HepG2 (cell line): ENCODE data around the gene ALB. TPM values are rescaled to one million over a fixed set of nuclear protein-coding genes. Genes with fewer than 3 reads are reported as not detected.

Experiments
- AHR ChIP-seq: IDR thresholded peaks from 2 replicates; pipeline ENCODE4 v1.6.1; 2018; ENCODE audit warnings: missing genetic modification reagents, missing compliant biosample characterization
- ASH2L ChIP-seq: fragments of 300-600, 200-600 bp; sonication (generic); IDR thresholded peaks from 2 replicates; pipeline ENCODE4 v1.7.0; 2017; ENCODE audit warnings: low read depth, mild to moderate bottlenecking, moderate library complexity, mixed read lengths, low read length; ENCODE audit not compliant: insufficient read length
- BHLHE40 ChIP-seq: IDR thresholded peaks from 2 replicates; pipeline ENCODE4 v1.6.1; 2011; ENCODE audit warnings: low read length, improper control_type of control experiment
- BRD4 ChIP-seq: sonication (generic); formaldehyde crosslinking; IDR thresholded peaks from 2 replicates; pipeline ENCODE4 v1.4.0; 2020; ENCODE audit warnings: missing genetic modification reagents
- CHCHD3 ChIP-seq: sonication (generic); formaldehyde crosslinking; IDR thresholded peaks from 2 replicates; pipeline ENCODE4 v1.8.0; 2022; ENCODE audit warnings: mild to moderate bottlenecking, missing genetic modification reagents, moderate library complexity
- DNMT3B ChIP-seq: conservative IDR thresholded peaks from 2 replicates; pipeline ENCODE4 v1.6.1; 2016; ENCODE audit warnings: missing biosample characterization, control low read depth
- E2F2 ChIP-seq: sonication (generic); formaldehyde crosslinking; IDR thresholded peaks from 2 replicates; pipeline ENCODE4 v1.4.0; 2020; ENCODE audit warnings: missing genetic modification reagents, borderline replicate concordance
- ESRRA ChIP-seq: sonication (generic); formaldehyde crosslinking; IDR thresholded peaks from 2 replicates; pipeline ENCODE4 v1.5.1; 2020; ENCODE audit warnings: mild to moderate bottlenecking, low read depth, missing genetic modification reagents
- ETV6 ChIP-seq: sonication (generic); formaldehyde crosslinking; conservative IDR thresholded peaks from 2 replicates; pipeline ENCODE4 v1.4.0; 2020; ENCODE audit warnings: missing genetic modification reagents
- GABPB1 ChIP-seq: IDR thresholded peaks from 2 replicates; pipeline ENCODE4 v1.6.1; 2016; ENCODE audit warnings: mild to moderate bottlenecking, missing genetic modification reagents, moderate library complexity, missing compliant biosample characterization
- GPN1 ChIP-seq: sonication (generic); formaldehyde crosslinking; IDR thresholded peaks from 2 replicates; pipeline ENCODE4 v1.5.1; 2020; ENCODE audit warnings: missing genetic modification reagents, borderline replicate concordance
- IRF9 ChIP-seq: sonication (generic); formaldehyde crosslinking; IDR thresholded peaks from 2 replicates; pipeline ENCODE4 v1.8.0; 2022; ENCODE audit warnings: missing genetic modification reagents, mild to moderate bottlenecking, borderline replicate concordance
- MTF2 ChIP-seq: sonication (generic); formaldehyde crosslinking; IDR thresholded peaks from 2 replicates; pipeline ENCODE4 v1.5.0; 2020; ENCODE audit warnings: missing genetic modification reagents, borderline replicate concordance
- NBN ChIP-seq: fragments of 450-650 bp; conservative IDR thresholded peaks from 2 replicates; pipeline ENCODE4 v1.6.1; 2017
- NR2C2 ChIP-seq: sonication (generic); formaldehyde crosslinking; IDR thresholded peaks from 2 replicates; pipeline ENCODE4 v1.4.0; 2020; ENCODE audit warnings: missing genetic modification reagents, mild to moderate bottlenecking, moderate library complexity, borderline replicate concordance
- NR3C1 ChIP-seq: sonication (generic); formaldehyde crosslinking; IDR thresholded peaks from 2 replicates; pipeline ENCODE4 v1.4.0; 2020; ENCODE audit warnings: missing genetic modification reagents
- PLRG1 ChIP-seq: fragments of 450-650 bp; conservative IDR thresholded peaks from 2 replicates; pipeline ENCODE4 v1.6.1; 2016
- PRDM10 ChIP-seq: sonication (generic); formaldehyde crosslinking; IDR thresholded peaks from 2 replicates; pipeline ENCODE4 v1.4.0; 2020; ENCODE audit warnings: low read depth, missing genetic modification reagents
- SIN3B ChIP-seq: fragments of 150-350 bp; IDR thresholded peaks from 2 replicates; pipeline ENCODE4 v1.6.1; 2014; ENCODE audit warnings: low read length
- SMARCE1 ChIP-seq: fragments of 450-650 bp; IDR thresholded peaks from 2 replicates; pipeline ENCODE4 v1.6.1; 2017; ENCODE audit warnings: borderline replicate concordance
- SP140L ChIP-seq: sonication (generic); formaldehyde crosslinking; IDR thresholded peaks from 2 replicates; pipeline ENCODE4 v1.4.0; 2020; ENCODE audit warnings: missing genetic modification reagents, borderline replicate concordance
- ZEB1 ChIP-seq: IDR thresholded peaks from 2 replicates; pipeline ENCODE4 v1.6.1; 2012; ENCODE audit warnings: mild to moderate bottlenecking, low read depth, inconsistent platforms; ENCODE audit not compliant: insufficient replicate concordance
- ZNF121 ChIP-seq: sonication (generic); formaldehyde crosslinking; IDR thresholded peaks from 2 replicates; pipeline ENCODE4 v1.5.0; 2020; ENCODE audit warnings: mild to moderate bottlenecking, missing genetic modification reagents
- ZNF17 ChIP-seq: sonication (generic); formaldehyde crosslinking; IDR thresholded peaks from 2 replicates; pipeline ENCODE4 v1.5.0; 2020; ENCODE audit warnings: mild to moderate bottlenecking, missing genetic modification reagents
- ZNF382 ChIP-seq: sonication (generic); formaldehyde crosslinking; IDR thresholded peaks from 2 replicates; pipeline ENCODE4 v1.5.0; 2020; ENCODE audit warnings: missing genetic modification reagents, mild to moderate bottlenecking, borderline replicate concordance
- ZNF563 ChIP-seq: sonication (generic); formaldehyde crosslinking; IDR thresholded peaks from 2 replicates; pipeline ENCODE4 v1.8.0; 2022; ENCODE audit warnings: mild to moderate bottlenecking, moderate library complexity, missing genetic modification reagents
- ZNF629 ChIP-seq: sonication (generic); formaldehyde crosslinking; conservative IDR thresholded peaks from 2 replicates; pipeline ENCODE4 v1.5.0; 2020; ENCODE audit warnings: missing genetic modification reagents
- polyA plus RNA-seq, 8 experiments: library from polyadenylated mRNA; depleted of rRNA in 3 of 8; stranded (reverse) in 7 of 8; unstranded in 1 of 8; fragments of >200 nt; fragmentation: Illumina TruSeq in 4 of 8; extraction: Trizol in 4 of 8; gene quantifications; 2 replicates each; pipeline versions ENCODE4 v1.2.1 to v1.2.3, GENCODE V29; 2011 to 2016; ENCODE audit warnings: low read depth in 4 of 8, missing spikeins in 1 of 8, mixed read lengths in 1 of 8; ENCODE audit not compliant: insufficient read depth in 1 of 8
- total RNA-seq, 5 experiments: library from RNA; depleted of rRNA; stranded (reverse); fragments of >200 nt; fragmentation: Illumina TruSeq; extraction: Trizol; gene quantifications; 2 replicates each; pipeline ENCODE4 v1.2.3, GENCODE V29; 2016; ENCODE audit warnings: low read depth in 1 of 5

ALB gene
- total and polyA plus RNA-seq, 2 of the 13 experiments (the other 11 are each of a cell fraction or from before 2014, with no cell fraction given): 22,259 to 22,625 TPM

- TF ChIP-seq ASH2L (peak; percentile 100), BRD4 (no peak), SMARCE1 (peak; percentile 88; the same call in 1 of the 2 replicates), GABPB1 (CRISPR knock-in tag) (no peak; the same call in 1 of the 2 replicates), ZNF17 (CRISPR knock-in tag) (no peak), IRF9 (CRISPR knock-in tag) (no peak), GPN1 (CRISPR knock-in tag) (no peak), AHR (CRISPR knock-in tag) (no peak), ZNF382 (no peak), NR2C2 (CRISPR knock-in tag) (peak; percentile 54; the same call in 1 of the 2 replicates), SIN3B (no peak), ZNF629 (CRISPR knock-in tag) (no peak), ZNF563 (CRISPR knock-in tag) (no peak), BHLHE40 (no peak), CHCHD3 (CRISPR knock-in tag) (no peak), MTF2 (no peak), E2F2 (CRISPR knock-in tag) (no peak), ESRRA (CRISPR knock-in tag) (no peak), PLRG1 (no peak), NBN (no peak), DNMT3B (CRISPR knock-in tag) (no peak), NR3C1 (CRISPR knock-in tag) (no peak), ZNF121 (CRISPR knock-in tag) (no peak), PRDM10 (CRISPR knock-in tag) (no peak), ZEB1 (peak; percentile 55), SP140L (CRISPR knock-in tag) (no peak), ETV6 (no peak)
Observed at GRCh38 chr4:73432169-73433000, 28.3 kb downstream of the ALB start (continued).
